ENCODE results near the gene SLC4A1AP. TPM values are rescaled to one million over a fixed set of nuclear protein-coding genes. Genes with fewer than 3 reads are reported as not detected.
"Not testable (repeated sequence)": the region's sequence is repeated elsewhere in the genome, so short reads cannot be mapped to it uniquely, and the experiment has no call there.

The SLC4A1AP gene
- total RNA-seq: 10 to 100 TPM; 23.8 to 25.3 TPM

GRCh38 chr2:27663285-27664153, at the start of gene SLC4A1AP, which contains the start of gene SUPT7L:
Gene SLC4A1AP (plus strand): TSS chr2:27663889. CDS start chr2:27663915, 26 bp downstream.
Gene SUPT7L (minus strand): TSS chr2:27663614. CDS start chr2:27662192, 1,422 bp downstream.
- Mint-ChIP-seq H3K9me3 (ENCODE audit: low read depth) (no peaks in the 10 kb centered on the region), H3K27ac (peak within 1 kb of the TSS; percentile 100), H3K36me3 (ENCODE audit: low read depth) (peaks cover 31% of the 10 kb centered on the region), H3K4me3 (peak within 1 kb of the TSS; percentile 98), H3K4me1 (peaks cover 42% of the 10 kb centered on the region), H3K27me3 (no peaks in the 10 kb centered on the region)
- ChIA-PET POLR2A (interaction anchor here (0.7 to 1.9 kb wide), 3 partner anchors 19 to 35 kb away, joined by 3 to 12 read pairs (median 4); partner anchors contain the start of genes CCDC121 and GPN1), CTCF (interaction anchor here (0.8 to 6.8 kb wide), 4 partner anchors 9 to 294 kb away, joined by 3 to 47 read pairs (median 3); no protein-coding TSS in a partner anchor)
- DNase-seq (peak; percentile 80), ATAC-seq (peak; percentile 87)
- intact Hi-C loops (cut with DNase I, micrococcal nuclease): loop anchor here (1.0 to 10.0 kb wide), 14 partner anchors 19 to 1231 kb away; partner anchors contain the start of genes CCDC121 (in 2 of the 2), GPN1 (in 2 of the 2), ZNF513 (in 2 of the 2) and BABAM2 (in 1 of the 2)

GRCh38 chr2:27613985-27614384, 49.7 kb upstream of the SLC4A1AP start:
- no peaks in the 10 kb centered on the region for H3K27me3 Mint-ChIP-seq
- no peak overlapping the region for H3K4me3 Mint-ChIP-seq
- no peak for DNase-seq
- ATAC-seq: no peak
- intact Hi-C loops (cut with DNase I, micrococcal nuclease): no loop called here
- H3K9me3 Mint-ChIP-seq (ENCODE audit: low read depth): no peaks in the 10 kb centered on the region
- no peaks in the 10 kb centered on the region for H3K4me1 Mint-ChIP-seq
- POLR2A ChIA-PET: interaction anchor here (0.5 to 0.7 kb wide), 2 partner anchors 68 to 211 kb away, joined by 3 to 8 read pairs; no protein-coding TSS in a partner anchor
- CTCF ChIA-PET: interaction anchor here (0.7 to 1.6 kb wide), 5 partner anchors 9 to 69 kb away, joined by 3 read pairs; partner anchors contain the start of genes CCDC121 and GPN1
- no peak overlapping the region for H3K27ac Mint-ChIP-seq
- peaks cover 50% of the 10 kb centered on the region for H3K36me3 Mint-ChIP-seq (ENCODE audit: low read depth)

- Mint-ChIP-seq H3K4me1 (no peaks in the 10 kb centered on the region), H3K36me3 (ENCODE audit: low read depth) (peaks cover 53% of the 10 kb centered on the region), H3K4me3 (no peak overlapping the region), H3K27ac (no peak overlapping the region), H3K9me3 (ENCODE audit: low read depth) (no peaks in the 10 kb centered on the region), H3K27me3 (no peaks in the 10 kb centered on the region)
- intact Hi-C loops (cut with DNase I, micrococcal nuclease): no loop called here
- no peak for ATAC-seq
- POLR2A ChIA-PET: interaction anchor here (0.6 kb wide), 1 partner anchor 15 kb away, joined by 3 read pairs; no protein-coding TSS in a partner anchor
- DNase-seq: no peak
- CTCF ChIA-PET: no interaction called here
These were observed 48.4 kb upstream of the SLC4A1AP start for GRCh38 chr2:27615316-27615715.

- DNase-seq: no peak
- Mint-ChIP-seq H3K4me1 (peaks cover 2% of the 10 kb centered on the region), H3K4me3 (no peak overlapping the region), H3K27me3 (no peaks in the 10 kb centered on the region), H3K36me3 (ENCODE audit: low read depth) (peaks cover 60% of the 10 kb centered on the region), H3K27ac (no peak overlapping the region), H3K9me3 (ENCODE audit: low read depth) (no peaks in the 10 kb centered on the region)
- no peak for ATAC-seq
- CTCF ChIA-PET: interaction anchor here (0.6 to 1.8 kb wide), 4 partner anchors 24 to 194 kb away, joined by 3 to 9 read pairs (median 3); no protein-coding TSS in a partner anchor
- POLR2A ChIA-PET: interaction anchor here (0.6 kb wide), 1 partner anchor 476 kb away, joined by 3 read pairs; no protein-coding TSS in a partner anchor
- intact Hi-C loops (cut with DNase I, micrococcal nuclease): no loop called here
These were observed 42.2 kb upstream of the SLC4A1AP start for GRCh38 chr2:27621524-27621923.

GRCh38 chr2:27622921-27623384, 40.7 kb upstream of the SLC4A1AP start:
- intact Hi-C loops (cut with DNase I, micrococcal nuclease): no loop called here
- Mint-ChIP-seq H3K9me3 (ENCODE audit: low read depth) (no peaks in the 10 kb centered on the region), H3K4me1 (peaks cover 12% of the 10 kb centered on the region), H3K27ac (peak overlapping the region; percentile 18), H3K36me3 (ENCODE audit: low read depth) (peaks cover 47% of the 10 kb centered on the region), H3K27me3 (no peaks in the 10 kb centered on the region), H3K4me3 (no peak overlapping the region)
- DNase-seq (no peak), ATAC-seq (peak; percentile 49)
- POLR2A ChIA-PET: interaction anchor here (0.7 kb wide), 1 partner anchor 61 kb away, joined by 3 read pairs; no protein-coding TSS in a partner anchor
- CTCF ChIA-PET: no interaction called here

- H3K4me3 Mint-ChIP-seq: no peak overlapping the region
- DNase-seq (no peak), ATAC-seq (no peak)
- CTCF ChIA-PET: interaction anchor here (0.7 to 2.2 kb wide), 3 partner anchors 9 to 58 kb away, joined by 3 to 9 read pairs (median 3); no protein-coding TSS in a partner anchor
- H3K4me1 Mint-ChIP-seq: peaks cover 16% of the 10 kb centered on the region
- H3K36me3 Mint-ChIP-seq (ENCODE audit: low read depth): peaks cover 40% of the 10 kb centered on the region
- intact Hi-C loops (cut with DNase I, micrococcal nuclease): loop anchor here in 1 of 2 experiments (5.0 kb wide), 1 partner anchor 37 kb away; the partner anchor contains the start of genes SLC4A1AP and SUPT7L
- H3K9me3 Mint-ChIP-seq (ENCODE audit: low read depth): no peaks in the 10 kb centered on the region
- H3K27me3 Mint-ChIP-seq: no peaks in the 10 kb centered on the region
- POLR2A ChIA-PET: no interaction called here
- H3K27ac Mint-ChIP-seq: no peak overlapping the region
These were observed 38.7 kb upstream of the SLC4A1AP start for GRCh38 chr2:27624943-27625342.

GRCh38 chr2:27626323-27626722, 37.4 kb upstream of the SLC4A1AP start:
- not testable (repeated sequence) for DNase-seq; H3K9me3 Mint-ChIP-seq (ENCODE audit: low read depth); H3K27me3 Mint-ChIP-seq; H3K4me3 Mint-ChIP-seq; ATAC-seq; H3K27ac Mint-ChIP-seq
- Mint-ChIP-seq H3K36me3 (ENCODE audit: low read depth) (peaks cover 40% of the 10 kb centered on the region), H3K4me1 (peaks cover 26% of the 10 kb centered on the region)
- intact Hi-C loops (cut with DNase I, micrococcal nuclease): loop anchor here in 1 of 2 experiments (5.0 kb wide), 1 partner anchor 36 kb away; the partner anchor contains the start of genes SLC4A1AP and SUPT7L
- POLR2A ChIA-PET: interaction anchor here (1.5 kb wide), 1 partner anchor 20 kb away, joined by 3 read pairs; no protein-coding TSS in a partner anchor
- CTCF ChIA-PET: interaction anchor here (0.9 to 2.2 kb wide), 3 partner anchors 21 to 196 kb away, joined by 3 to 9 read pairs (median 6); no protein-coding TSS in a partner anchor

- H3K27ac Mint-ChIP-seq; H3K4me3 Mint-ChIP-seq; DNase-seq; H3K27me3 Mint-ChIP-seq; ATAC-seq; H3K9me3 Mint-ChIP-seq (ENCODE audit: low read depth): not testable (repeated sequence)
- POLR2A ChIA-PET: interaction anchor here (1.5 kb wide), 1 partner anchor 19 kb away, joined by 3 read pairs; no protein-coding TSS in a partner anchor
- H3K36me3 Mint-ChIP-seq (ENCODE audit: low read depth): peaks cover 40% of the 10 kb centered on the region
- CTCF ChIA-PET: interaction anchor here (0.9 to 2.2 kb wide), 4 partner anchors 8 to 197 kb away, joined by 3 to 9 read pairs (median 4); no protein-coding TSS in a partner anchor
- intact Hi-C loops (cut with DNase I, micrococcal nuclease): loop anchor here in 1 of 2 experiments (5.0 kb wide), 1 partner anchor 35 kb away; the partner anchor contains the start of genes SLC4A1AP and SUPT7L
- H3K4me1 Mint-ChIP-seq: peaks cover 32% of the 10 kb centered on the region
These were observed 36.8 kb upstream of the SLC4A1AP start for GRCh38 chr2:27626921-27627320.

GRCh38 chr2:27627963-27628766, 35.5 kb upstream of the SLC4A1AP start:
- ATAC-seq: peak; percentile 60
- peak; percentile 45 for DNase-seq
- Mint-ChIP-seq H3K4me3 (no peak overlapping the region), H3K36me3 (ENCODE audit: low read depth) (peaks cover 37% of the 10 kb centered on the region), H3K4me1 (peaks cover 35% of the 10 kb centered on the region), H3K27ac (no peak overlapping the region), H3K9me3 (ENCODE audit: low read depth) (no peaks in the 10 kb centered on the region), H3K27me3 (no peaks in the 10 kb centered on the region)
- intact Hi-C loops (cut with DNase I, micrococcal nuclease): loop anchor here (1.0 to 5.0 kb wide), 9 partner anchors 10 to 272 kb away; partner anchors contain the start of genes GTF3C2 (in 1 of the 2), IFT172 (in 1 of the 2), PPM1G (in 1 of the 2) and SLC4A1AP (in 1 of the 2)
- ChIA-PET CTCF (interaction anchor here (0.5 to 3.2 kb wide), 8 partner anchors 10 to 257 kb away, joined by 3 to 23 read pairs (median 4); no protein-coding TSS in a partner anchor), POLR2A (interaction anchor here (0.5 to 2.0 kb wide), 11 partner anchors 10 to 869 kb away, joined by 3 to 33 read pairs (median 3); partner anchors contain the start of genes SLC4A1AP and SUPT7L)
